A549 (cell line): ENCODE measurements around the gene KEAP1. TPM values are rescaled to one million over a fixed set of nuclear protein-coding genes. Genes with fewer than 3 reads are reported as not detected.

Experiments
- ATAC-seq, 2 experiments: fragments of 200-7000 bp in 1 of 2; fragments of >200 bp in 1 of 2; cut with Nextera tagmentation in 1 of 2; cut with Tn5 transposase in 1 of 2; 3 replicates each; pipeline versions ENCODE4 v1.8.0 to v1.9.1; 2018 to 2020; ENCODE audit warnings: mild to moderate bottlenecking in 1 of 2, moderate library complexity in 1 of 2
- CTCF ChIA-PET: fragments of 300-600 bp; sonication (Branson Sonifier 250); formaldehyde crosslinking; extraction: SDS; loops from one replicate; lab custom pipeline; 2021; ENCODE audit warnings: antibody characterized with exemption, inconsistent platforms; lab: Yijun Ruan, JAX
- POLR2A ChIA-PET: fragments of 350-600 bp; formaldehyde crosslinking; extraction: SDS; loops from one replicate; lab custom pipeline; 2021; ENCODE audit warnings: antibody characterized with exemption, inconsistent platforms; lab: Yijun Ruan, JAX
- DNase-seq, 2 experiments: peaks; one replicate each; pipeline versions ENCODE4 v3.0.0 to v3.0.0-alpha.2; 2011 to 2016; ENCODE audit warnings: low read depth in 1 of 2, low spot score in 1 of 2
- FAIRE-seq: peaks from 2 replicates; lab custom pipeline; 2011; peaks lifted over from hg19 to GRCh38; lab: Jason Lieb, UNC
- H3K27ac ChIP-seq, 2 experiments: fragments of >200 bp; sonication (Bioruptor Twin); formaldehyde crosslinking; 3 replicates each; pipeline ENCODE4 v1.5.1; 2016 to 2017
- H3K4me1 ChIP-seq: fragments of >200 bp; sonication (Bioruptor Twin); formaldehyde crosslinking; 3 replicates; pipeline ENCODE4 v1.6.1; 2016
- H3K4me2 ChIP-seq: fragments of >200 bp; sonication (Bioruptor Twin); formaldehyde crosslinking; 3 replicates; pipeline ENCODE4 v1.6.1; 2016
- H3K4me3 ChIP-seq: fragments of >200 bp; sonication (Bioruptor Twin); formaldehyde crosslinking; 3 replicates; pipeline ENCODE4 v1.5.1; 2016
- H3K9me3 ChIP-seq: fragments of >200 bp; sonication (Bioruptor Twin); formaldehyde crosslinking; 3 replicates; pipeline ENCODE4 v1.6.1; 2016
- ATOH8 ChIP-seq: fragments of 250-450 bp; sonication (Bioruptor Pico); IDR thresholded peaks from 2 replicates; pipeline ENCODE4 v1.5.0; 2020; ENCODE audit warnings: low read depth, mild to moderate bottlenecking, moderate library complexity
- CBX2 ChIP-seq: fragments of 200-600 bp; sonication (generic); IDR thresholded peaks from 2 replicates; pipeline ENCODE4 v1.6.1; 2016; ENCODE audit warnings: low read depth, mild to moderate bottlenecking, borderline replicate concordance
- CHD2 ChIP-seq: fragments of 150-350 bp; IDR thresholded peaks from 2 replicates; pipeline ENCODE4 v1.6.1; 2014; ENCODE audit warnings: low read length; ENCODE audit not compliant: partially characterized antibody
- E2F6 ChIP-seq: IDR thresholded peaks from 2 replicates; pipeline ENCODE4 v1.6.1; 2012; ENCODE audit warnings: low read depth, borderline replicate concordance
- EP300 ChIP-seq, 2 experiments: fragments of >200 bp; sonication (Bioruptor Twin); formaldehyde crosslinking; IDR thresholded peaks; 2 replicates in 1 of 2; 3 replicates in 1 of 2; pipeline ENCODE4 v1.6.1; 2016 to 2017
- ESRRA ChIP-seq: fragments of 150-350 bp; IDR thresholded peaks from 2 replicates; pipeline ENCODE4 v1.6.1; 2014; ENCODE audit warnings: mild to moderate bottlenecking, low read length, borderline replicate concordance
- HDAC2 ChIP-seq: fragments of 200-600 bp; sonication (generic); IDR thresholded peaks from 2 replicates; pipeline ENCODE4 v1.6.1; 2016
- HES2 ChIP-seq: fragments of >200 bp; sonication (Bioruptor Twin); formaldehyde crosslinking; IDR thresholded peaks from 2 replicates; pipeline ENCODE4 v1.6.1; 2016
- HEYL ChIP-seq: fragments of 250-450 bp; sonication (Bioruptor Pico); IDR thresholded peaks from 2 replicates; pipeline ENCODE4 v1.8.0; 2021; ENCODE audit warnings: mild to moderate bottlenecking, moderate library complexity
- HMGXB4 ChIP-seq: fragments of 250-450 bp; sonication (Bioruptor Pico); IDR thresholded peaks from 2 replicates; pipeline ENCODE4 v1.5.0; 2021; ENCODE audit warnings: mild to moderate bottlenecking, moderate library complexity, borderline replicate concordance
- HOXA7 ChIP-seq: fragments of 250-450 bp; sonication (Bioruptor Pico); IDR thresholded peaks from 2 replicates; pipeline ENCODE4 v1.5.0; 2020; ENCODE audit warnings: mild to moderate bottlenecking, moderate library complexity
- JUNB ChIP-seq: fragments of >200 bp; sonication (Bioruptor Twin); formaldehyde crosslinking; IDR thresholded peaks from 2 replicates; pipeline ENCODE4 v1.6.1; 2016
- MAFK ChIP-seq: fragments of 450-650 bp; IDR thresholded peaks from 2 replicates; pipeline ENCODE4 v1.6.1; 2014; ENCODE audit not compliant: partially characterized antibody
- MAZ ChIP-seq: fragments of 150-350 bp; IDR thresholded peaks from 2 replicates; pipeline ENCODE4 v1.6.1; 2014; ENCODE audit warnings: antibody characterized with exemption, low read depth, low read length, borderline replicate concordance
- NPAS2 ChIP-seq: fragments of 250-450 bp; sonication (Bioruptor Pico); IDR thresholded peaks from 2 replicates; pipeline ENCODE4 v1.8.0; 2022; ENCODE audit warnings: mild to moderate bottlenecking, moderate library complexity, borderline replicate concordance
- PBX3 ChIP-seq: IDR thresholded peaks from 2 replicates; pipeline ENCODE4 v1.6.1; 2012
- PHF8 ChIP-seq: fragments of 200-600 bp; sonication (generic); IDR thresholded peaks from 2 replicates; pipeline ENCODE4 v1.6.1; 2016; ENCODE audit warnings: low read depth, mild to moderate bottlenecking, antibody characterized with exemption, moderate library complexity, borderline replicate concordance
- POLR2A ChIP-seq: IDR thresholded peaks from 2 replicates; pipeline ENCODE4 v1.6.1; 2012; ENCODE audit warnings: mild to moderate bottlenecking, low read length
- POLR2AphosphoS2 ChIP-seq: conservative IDR thresholded peaks from 2 replicates; pipeline ENCODE4 v1.6.1; 2012; ENCODE audit warnings: low read length, improper control_type of control experiment, inconsistent platforms
- REST ChIP-seq: fragments of 200-600 bp; sonication (generic); IDR thresholded peaks from 2 replicates; pipeline ENCODE4 v1.6.1; 2016; ENCODE audit warnings: antibody characterized with exemption, mild to moderate bottlenecking, moderate library complexity
- RNF2 ChIP-seq: fragments of 200-600 bp; sonication (generic); IDR thresholded peaks from 2 replicates; pipeline ENCODE4 v1.6.1; 2016; ENCODE audit warnings: low read depth, mild to moderate bottlenecking, antibody characterized with exemption, moderate library complexity, borderline replicate concordance
- SMC3 ChIP-seq: fragments of >200 bp; sonication (Bioruptor Twin); formaldehyde crosslinking; IDR thresholded peaks from 3 replicates; pipeline ENCODE4 v1.6.1; 2018; ENCODE audit warnings: inconsistent platforms
- ZC3H11A ChIP-seq: fragments of 450-650 bp; IDR thresholded peaks from 2 replicates; pipeline ENCODE4 v1.6.1; 2014; ENCODE audit warnings: antibody characterized with exemption, mild to moderate bottlenecking
- ZFP36 ChIP-seq: fragments of 450-650 bp; IDR thresholded peaks from 2 replicates; pipeline ENCODE4 v1.6.1; 2014; ENCODE audit warnings: borderline replicate concordance; ENCODE audit not compliant: partially characterized antibody
- ZNF302 ChIP-seq: fragments of 250-450 bp; sonication (Bioruptor Pico); IDR thresholded peaks from 2 replicates; pipeline ENCODE4 v1.9.0; 2021; ENCODE audit warnings: inconsistent platforms, mild to moderate bottlenecking, moderate library complexity
- ZSCAN20 ChIP-seq: fragments of 250-450 bp; sonication (Bioruptor Pico); IDR thresholded peaks from 2 replicates; pipeline ENCODE4 v1.8.0; 2022; ENCODE audit warnings: mild to moderate bottlenecking, moderate library complexity
- WGBS: methylation state at CpG from one replicate; pipeline ENCODE4 v1.1.6; 2017; ENCODE audit errors: missing lambda C conversion rate; 5-methylcytosine and 5-hydroxymethylcytosine counted together
- polyA plus RNA-seq, 4 experiments: library from polyadenylated mRNA; depleted of rRNA in 3 of 4; stranded (reverse); fragments of >200 nt; fragmentation: RNase III in 1 of 4; extraction: RNeasy Plus Mini Kit Qiagen cat#74134 plus additional on column Dnase treatment in 1 of 4; gene quantifications; 2 replicates in 3 of 4; 3 replicates in 1 of 4; pipeline ENCODE4 v1.2.3, GENCODE V29; 2011 to 2017

Gene KEAP1
- polyA plus RNA-seq, 2 of the 4 experiments (the other 2 are of a cell fraction): 49.3 to 67.7 TPM

GRCh38 chr19:10518444-10519361, 15.5 kb upstream of the KEAP1 start:
- DNase-seq: no peak
- no peak overlapping the region; the same call in 2 of the 3 replicates for H3K4me3 ChIP-seq
- H3K9me3 ChIP-seq: no peaks in the 10 kb centered on the region
- 53% methylated on average over 24 of the region's 33 CpGs for WGBS
- ChIA-PET CTCF (interaction anchor here (0.8 to 1.6 kb wide), 5 partner anchors 8 to 97 kb away, joined by 3 to 7 read pairs (median 3); no protein-coding TSS in a partner anchor), POLR2A (interaction anchor here (0.7 kb wide), 1 partner anchor 13 kb away, joined by 13 read pairs; no protein-coding TSS in a partner anchor)
- peak in 1 of 2 experiments; percentile 20; a peak in 3 of 6 replicates for ATAC-seq
- peaks cover 11% of the 10 kb centered on the region; the same call in 1 of the 3 replicates for H3K4me1 ChIP-seq
- no peak for FAIRE-seq
- TF ChIP-seq JUNB (no peak), ESRRA (no peak), HDAC2 (no peak), REST (no peak), ATOH8 (CRISPR knock-in tag) (no peak), HEYL (CRISPR knock-in tag) (no peak), HOXA7 (no peak), EP300 (IDR thresholded peaks at IDR 0.05) (no peak), RNF2 (no peak), POLR2A (no peak), PHF8 (no peak), CHD2 (no peak), E2F6 (no peak)
- peak overlapping the region; percentile 99 for H3K4me2 ChIP-seq
- H3K27ac ChIP-seq: peak overlapping the region in 1 of 2 experiments; percentile 93; a peak in 3 of 6 replicates

- DNase-seq: peak; percentile 45 to 62
- FAIRE-seq: no peak
- ChIA-PET POLR2A (interaction anchor here (0.6 to 0.7 kb wide), 3 partner anchors 12 to 14 kb away, joined by 3 to 13 read pairs (median 3); no protein-coding TSS in a partner anchor), CTCF (interaction anchor here (1.5 to 2.7 kb wide), 4 partner anchors 12 to 41 kb away, joined by 3 to 9 read pairs (median 8); no protein-coding TSS in a partner anchor)
- Histone ChIP-seq H3K4me2 (peak overlapping the region; percentile 99), H3K4me3 (peak overlapping the region; percentile 92), H3K9me3 (no peaks in the 10 kb centered on the region), H3K4me1 (peaks cover 11% of the 10 kb centered on the region; the same call in 1 of the 3 replicates), H3K27ac (peak overlapping the region; percentile 72 to 93)
- WGBS: 3% methylated on average over 20 of the region's 27 CpGs
- peak; percentile 75 to 82 for ATAC-seq
- TF ChIP-seq ZSCAN20 (CRISPR knock-in tag) (no peak), ZNF302 (CRISPR knock-in tag) (no peak), MAFK (no peak), NPAS2 (CRISPR knock-in tag) (no peak), MAZ (no peak), SMC3 (no peak), ZC3H11A (no peak), HMGXB4 (no peak), CBX2 (no peak), PBX3 (no peak), POLR2AphosphoS2 (no peak), HES2 (no peak), ZFP36 (no peak)
Measured at GRCh38 chr19:10517760-10518443, 14.7 kb upstream of the KEAP1 start.
